ENCODE measurements around the gene TMEM254.
"Not testable (repeated sequence)": the region's sequence is repeated elsewhere in the genome, so short reads cannot be mapped to it uniquely, and the experiment has no call there.

TMEM254 gene

GRCh38 chr10:80075781-80076180 is 2.7 kb upstream of the TMEM254 start:
- DNase-seq (ENCODE audit: low read depth in 3 of 3), result peak in 1 of 3 donors; percentile 13

- DNase-seq (ENCODE audit: low read depth in 3 of 3), result no peak
Measured at GRCh38 chr10:80077869-80078447, 507 bp upstream of the TMEM254 start.

- no peak for DNase-seq (ENCODE audit: low read depth in 3 of 3)
Measured at GRCh38 chr10:80079312-80079719, 851 bp downstream of the TMEM254 start.

- no peak for DNase-seq (ENCODE audit: low read depth in 3 of 3)
Measured at GRCh38 chr10:80081026-80081425, 2.6 kb downstream of the TMEM254 start.

GRCh38 chr10:80081801-80082750 is 3.6 kb downstream of the TMEM254 start:
- DNase-seq (ENCODE audit: low read depth in 3 of 3), result no peak

GRCh38 chr10:80090121-80090520 is 11.7 kb downstream of the TMEM254 start:
- DNase-seq (ENCODE audit: low read depth in 3 of 3), result no peak

GRCh38 chr10:80094231-80094630 is 15.8 kb downstream of the TMEM254 start:
- DNase-seq (ENCODE audit: low read depth in 3 of 3), result no peak

- not testable (repeated sequence) for DNase-seq (ENCODE audit: low read depth in 3 of 3)
Measured at GRCh38 chr10:80098272-80098671, 19.8 kb downstream of the TMEM254 start.

GRCh38 chr10:80099295-80099694 is 20.8 kb downstream of the TMEM254 start:
- DNase-seq (ENCODE audit: low read depth in 3 of 3), result not testable (repeated sequence)

- no peak for DNase-seq (ENCODE audit: low read depth in 3 of 3)
Measured at GRCh38 chr10:80100116-80100515, 21.7 kb downstream of the TMEM254 start.

GRCh38 chr10:80100861-80101695 is 22.6 kb downstream of the TMEM254 start:
- no peak for DNase-seq (ENCODE audit: low read depth in 3 of 3)

- DNase-seq (ENCODE audit: low read depth in 3 of 3), result no peak
Measured at GRCh38 chr10:80104066-80104926, 25.8 kb downstream of the TMEM254 start.

GRCh38 chr10:80108576-80109239 is 30.2 kb downstream of the TMEM254 start:
- DNase-seq (ENCODE audit: low read depth in 3 of 3), result no peak

- DNase-seq (ENCODE audit: low read depth in 3 of 3), result no peak
Measured at GRCh38 chr10:80110986-80111385, 32.5 kb downstream of the TMEM254 start.

- DNase-seq (ENCODE audit: low read depth in 3 of 3), result no peak
Measured at GRCh38 chr10:80118669-80119068, 40.2 kb downstream of the TMEM254 start.

GRCh38 chr10:80122110-80122710 is 43.7 kb downstream of the TMEM254 start:
- no peak for DNase-seq (ENCODE audit: low read depth in 3 of 3)

- DNase-seq (ENCODE audit: low read depth in 3 of 3), result no peak
Measured at GRCh38 chr10:80122746-80123145, 44.3 kb downstream of the TMEM254 start.

- no peak for DNase-seq (ENCODE audit: low read depth in 3 of 3)
Measured at GRCh38 chr10:80126876-80127275, 48.4 kb downstream of the TMEM254 start.

GRCh38 chr10:80131499-80131901 is 53.0 kb downstream of the TMEM254 start:
- DNase-seq (ENCODE audit: low read depth in 3 of 3), result no peak
